Inflammatory macrophage (primary cell): ENCODE results near the gene PREX1.

ENCODE experiments used
- DNase-seq, 2 donors: peaks; one replicate each; pipeline ENCODE4 v3.0.0-alpha.2; 2020 to 2022

The PREX1 gene

GRCh38 chr20:48733296-48733790 lies 94.5 kb downstream of the PREX1 start:
- peak in 1 of 2 donors; percentile 25 for DNase-seq

GRCh38 chr20:48732081-48732829 lies 95.5 kb downstream of the PREX1 start:
- DNase-seq = no peak

GRCh38 chr20:48731536-48731935 lies 96.3 kb downstream of the PREX1 start:
- DNase-seq = no peak

GRCh38 chr20:48730977-48731376 lies 96.8 kb downstream of the PREX1 start:
- no peak for DNase-seq

GRCh38 chr20:48729538-48729937 lies 98.3 kb downstream of the PREX1 start:
- DNase-seq = peak; percentile 30 to 71

- peak in 1 of 2 donors; percentile 34 for DNase-seq
These were observed 99.6 kb downstream of the PREX1 start for GRCh38 chr20:48728042-48728825.

GRCh38 chr20:48727226-48727625 lies 100.6 kb downstream of the PREX1 start:
- no peak for DNase-seq

GRCh38 chr20:48725555-48725991 lies 102.2 kb downstream of the PREX1 start:
- DNase-seq = no peak

GRCh38 chr20:48724891-48725554 lies 102.8 kb downstream of the PREX1 start:
- no peak for DNase-seq

GRCh38 chr20:48724382-48724781 lies 103.4 kb downstream of the PREX1 start:
- no peak for DNase-seq

GRCh38 chr20:48723308-48724264 lies 104.2 kb downstream of the PREX1 start:
- DNase-seq = peak; percentile 94 to 96

- DNase-seq = no peak
These were observed 105.0 kb downstream of the PREX1 start for GRCh38 chr20:48722737-48723191.

GRCh38 chr20:48722002-48722731 lies 105.6 kb downstream of the PREX1 start:
- DNase-seq = peak; percentile 79

GRCh38 chr20:48721324-48722001 lies 106.3 kb downstream of the PREX1 start:
- DNase-seq = no peak

GRCh38 chr20:48720256-48720985 lies 107.4 kb downstream of the PREX1 start:
- DNase-seq = no peak

- DNase-seq = no peak
These were observed 108.1 kb downstream of the PREX1 start for GRCh38 chr20:48719598-48720255.

- no peak for DNase-seq
These were observed 108.8 kb downstream of the PREX1 start for GRCh38 chr20:48718786-48719578.

GRCh38 chr20:48717680-48718223 lies 110.0 kb downstream of the PREX1 start:
- no peak for DNase-seq
